Measurements from ENCODE around the gene DMD. TPM values are rescaled to one million over a fixed set of nuclear protein-coding genes. Genes with fewer than 3 reads are reported as not detected.

Gene DMD
- total RNA-seq, 1 experiment from 2014 or later, result 2.2 TPM

GRCh38 chrX:32524385-32524784 is 687.0 kb downstream of the DMD start:
- BruUV-seq (replicated peaks), result no TSS peak
- no peak for TF ChIP-seq POLR2AphosphoS5 (IDR thresholded peaks at IDR 0.05; ENCODE audit: low read depth, low read length)
- no peak for TF ChIP-seq CTCF (IDR thresholded peaks at IDR 0.05)
- CTCF ChIA-PET, result no interaction called here
- Histone ChIP-seq H3K4me1 (ENCODE audit: control insufficient read depth, insufficient read depth, low read length) (no peaks in the 10 kb centered on the region), H3K9me3 (ENCODE audit: control insufficient read depth, insufficient read depth, low read depth, low read length) (no peaks in the 10 kb centered on the region), H3K4me3 (ENCODE audit: low read depth in 2 of 2, low read length in 2 of 2) (no peak overlapping the region), H3K36me3 (ENCODE audit: control insufficient read depth, insufficient read depth, low read length) (no peaks in the 10 kb centered on the region), H3K27ac (ENCODE audit: low read length) (no peak overlapping the region), H3K27me3 (ENCODE audit: control insufficient read depth, insufficient read depth, low read length) (no peaks in the 10 kb centered on the region)
- intact Hi-C loops (cut with micrococcal nuclease; ENCODE audit: unreplicated experiment) (no loop called here), in situ Hi-C loops (cut with HindIII; ENCODE audit: low pct_unique_long_range_greater_than_20kb, low sequenced_read_pairs) (no loop called here)
- no peak for DNase-seq (ENCODE audit: low read depth, low spot score)
- POLR2A ChIA-PET, result no interaction called here
- no peak for ATAC-seq

DNA sequence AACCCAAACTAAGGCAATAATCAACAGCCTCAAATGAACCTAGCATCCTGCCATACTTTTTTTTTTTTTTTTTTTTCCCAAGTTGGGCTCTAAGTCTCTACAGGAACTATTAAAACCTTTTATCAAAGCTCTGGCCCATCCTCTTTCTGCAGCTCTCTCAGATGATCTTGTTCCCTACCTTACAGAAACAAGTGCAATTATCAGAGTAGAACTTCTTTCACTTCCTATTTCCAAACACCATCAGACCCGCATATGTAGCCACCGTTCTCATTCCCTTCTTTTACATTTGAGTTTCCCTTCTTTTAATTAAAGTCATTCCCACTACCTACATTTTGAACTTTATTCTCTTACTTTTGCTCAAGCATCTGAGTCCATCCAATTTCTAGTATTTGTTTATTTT is 690.6 kb downstream of the DMD start:
- in situ Hi-C loops (cut with HindIII; ENCODE audit: low pct_unique_long_range_greater_than_20kb, low sequenced_read_pairs) (no loop called here), intact Hi-C loops (cut with micrococcal nuclease; ENCODE audit: unreplicated experiment) (no loop called here)
- no peak overlapping the region for H3K27ac ChIP-seq (ENCODE audit: low read length)
- H3K4me3 ChIP-seq (ENCODE audit: low read depth in 2 of 2, low read length in 2 of 2), result no peak overlapping the region
- H3K9me3 ChIP-seq (ENCODE audit: control insufficient read depth, insufficient read depth, low read depth, low read length), result no peaks in the 10 kb centered on the region
- DNase-seq (ENCODE audit: low read depth, low spot score) (no peak), ATAC-seq (no peak)
- no peaks in the 10 kb centered on the region for H3K4me1 ChIP-seq (ENCODE audit: control insufficient read depth, insufficient read depth, low read length)
- CTCF ChIA-PET, result no interaction called here
- no TSS peak for BruUV-seq (replicated peaks)
- no peaks in the 10 kb centered on the region for H3K36me3 ChIP-seq (ENCODE audit: control insufficient read depth, insufficient read depth, low read length)
- no peak for TF ChIP-seq CTCF (IDR thresholded peaks at IDR 0.05)
- H3K27me3 ChIP-seq (ENCODE audit: control insufficient read depth, insufficient read depth, low read length), result no peaks in the 10 kb centered on the region
- POLR2A ChIA-PET, result no interaction called here

DNA sequence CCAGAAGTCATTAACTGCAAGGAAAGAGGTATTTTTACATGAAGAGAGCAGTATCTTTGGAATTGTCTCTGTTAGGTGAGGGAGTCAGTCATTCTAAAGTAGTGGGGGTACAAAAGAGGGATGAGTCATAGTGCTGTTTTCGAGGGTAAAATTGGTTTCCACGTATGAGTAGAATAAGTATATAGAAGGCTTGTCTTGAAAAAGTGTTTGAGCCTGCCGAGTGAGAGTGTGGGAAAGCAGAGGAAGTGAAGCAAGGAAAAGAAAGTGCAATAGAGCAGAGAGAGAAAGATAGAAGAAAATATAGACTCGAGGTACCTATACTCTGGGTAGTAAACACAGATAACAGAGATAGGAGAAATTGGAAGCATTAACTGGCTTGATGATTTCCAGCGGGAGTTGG is 696.4 kb downstream of the DMD start:
- intact Hi-C loops (cut with micrococcal nuclease; ENCODE audit: unreplicated experiment), result no loop called here
- no peaks in the 10 kb centered on the region for H3K27me3 ChIP-seq (ENCODE audit: control insufficient read depth, insufficient read depth, low read length)
- DNase-seq (ENCODE audit: low read depth, low spot score) (no peak), ATAC-seq (no peak)
- no peak overlapping the region for H3K4me3 ChIP-seq (ENCODE audit: low read depth in 2 of 2, low read length in 2 of 2)
- H3K27ac ChIP-seq (ENCODE audit: low read length), result no peak overlapping the region
- CTCF ChIA-PET, result no interaction called here
- in situ Hi-C loops (cut with HindIII; ENCODE audit: low pct_unique_long_range_greater_than_20kb, low sequenced_read_pairs), result no loop called here
- no peaks in the 10 kb centered on the region for H3K9me3 ChIP-seq (ENCODE audit: control insufficient read depth, insufficient read depth, low read depth, low read length)
- no peaks in the 10 kb centered on the region for H3K36me3 ChIP-seq (ENCODE audit: control insufficient read depth, insufficient read depth, low read length)
- POLR2A ChIA-PET, result no interaction called here
- BruUV-seq (replicated peaks), result no TSS peak
- H3K4me1 ChIP-seq (ENCODE audit: control insufficient read depth, insufficient read depth, low read length), result no peaks in the 10 kb centered on the region
- TF ChIP-seq TCF7L2 (IDR thresholded peaks at IDR 0.05; ENCODE audit: low read depth, low read length), result no peak
- no peak for TF ChIP-seq SIN3A (IDR thresholded peaks at IDR 0.05; ENCODE audit: borderline replicate concordance, insufficient read depth, low read depth, low read length)
- TF ChIP-seq CTCF (IDR thresholded peaks at IDR 0.05), result no peak
- TF ChIP-seq, protein P1, sequence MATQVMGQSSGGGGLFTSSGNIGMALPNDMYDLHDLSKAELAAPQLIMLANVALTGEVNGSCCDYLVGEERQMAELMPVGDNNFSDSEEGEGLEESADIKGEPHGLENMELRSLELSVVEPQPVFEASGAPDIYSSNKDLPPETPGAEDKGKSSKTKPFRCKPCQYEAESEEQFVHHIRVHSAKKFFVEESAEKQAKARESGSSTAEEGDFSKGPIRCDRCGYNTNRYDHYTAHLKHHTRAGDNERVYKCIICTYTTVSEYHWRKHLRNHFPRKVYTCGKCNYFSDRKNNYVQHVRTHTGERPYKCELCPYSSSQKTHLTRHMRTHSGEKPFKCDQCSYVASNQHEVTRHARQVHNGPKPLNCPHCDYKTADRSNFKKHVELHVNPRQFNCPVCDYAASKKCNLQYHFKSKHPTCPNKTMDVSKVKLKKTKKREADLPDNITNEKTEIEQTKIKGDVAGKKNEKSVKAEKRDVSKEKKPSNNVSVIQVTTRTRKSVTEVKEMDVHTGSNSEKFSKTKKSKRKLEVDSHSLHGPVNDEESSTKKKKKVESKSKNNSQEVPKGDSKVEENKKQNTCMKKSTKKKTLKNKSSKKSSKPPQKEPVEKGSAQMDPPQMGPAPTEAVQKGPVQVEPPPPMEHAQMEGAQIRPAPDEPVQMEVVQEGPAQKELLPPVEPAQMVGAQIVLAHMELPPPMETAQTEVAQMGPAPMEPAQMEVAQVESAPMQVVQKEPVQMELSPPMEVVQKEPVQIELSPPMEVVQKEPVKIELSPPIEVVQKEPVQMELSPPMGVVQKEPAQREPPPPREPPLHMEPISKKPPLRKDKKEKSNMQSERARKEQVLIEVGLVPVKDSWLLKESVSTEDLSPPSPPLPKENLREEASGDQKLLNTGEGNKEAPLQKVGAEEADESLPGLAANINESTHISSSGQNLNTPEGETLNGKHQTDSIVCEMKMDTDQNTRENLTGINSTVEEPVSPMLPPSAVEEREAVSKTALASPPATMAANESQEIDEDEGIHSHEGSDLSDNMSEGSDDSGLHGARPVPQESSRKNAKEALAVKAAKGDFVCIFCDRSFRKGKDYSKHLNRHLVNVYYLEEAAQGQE (IDR thresholded peaks at IDR 0.05; ENCODE audit: insufficient read depth in 1 of 2, low read depth in 2 of 2, low read length in 1 of 2), result no peak
- no peak for TF ChIP-seq POLR2AphosphoS5 (IDR thresholded peaks at IDR 0.05; ENCODE audit: low read depth, low read length)

All from Panc1 (cell line).